HepG2 (cell line): ENCODE measurements around the gene FBXL7. TPM values are rescaled to one million over a fixed set of nuclear protein-coding genes. Genes with fewer than 3 reads are reported as not detected.
A peak's percentile ranks its signal among the peaks of the same experiment; 100 is the strongest.

Experiments used
- ATAC-seq: fragments of 200-7000 bp; cut with Tn5 transposase; 3 replicates; pipeline ENCODE4 v1.9.1; 2020; ENCODE audit warnings: mild to moderate bottlenecking, moderate library complexity
- BruUV-seq: library from RNA; stranded (reverse); fragments of 400-500 nt; replicated peaks from 2 replicates; lab custom pipeline; 2021; lab: Mats Ljungman, UMichigan
- CTCF ChIA-PET: fragments of 300-600 bp; formaldehyde crosslinking; extraction: SDS; loops from one replicate; lab custom pipeline; 2021; ENCODE audit warnings: low total read pairs, inconsistent platforms, low intra/inter-chr PET ratio; lab: Yijun Ruan, JAX
- POLR2A ChIA-PET: fragments of 350-600 bp; sonication (Branson Sonifier 250); formaldehyde crosslinking; loops from one replicate; lab custom pipeline; 2020; ENCODE audit warnings: antibody characterized with exemption, inconsistent platforms; lab: Yijun Ruan, JAX
- DNase-seq: peaks from one replicate; pipeline ENCODE4 v3.0.0-alpha.2; 2015; ENCODE audit warnings: low spot score
- FAIRE-seq: peaks from 3 replicates; lab custom pipeline; 2011; peaks lifted over from hg19 to GRCh38; lab: Jason Lieb, UNC
- H2AFZ ChIP-seq: one replicate; pipeline ENCODE4 v1.6.1; 2011; ENCODE audit warnings: low read length, inconsistent platforms
- H3K27ac ChIP-seq: fragments of 300-600 bp; 3 replicates; pipeline ENCODE4 v1.8.0; 2011; ENCODE audit warnings: mixed run types, mild to moderate bottlenecking, mixed read lengths, low read length, inconsistent platforms; ENCODE audit not compliant: insufficient read depth; ENCODE audit errors: extremely low read length
- H3K27me3 ChIP-seq, 2 experiments: fragments of 200-600 bp in 1 of 2; 2 replicates in 1 of 2; 3 replicates in 1 of 2; pipeline versions ENCODE4 v1.6.0 to v1.8.0; 2011; ENCODE audit warnings: low read length in 2 of 2, mild to moderate bottlenecking in 2 of 2, moderate library complexity in 2 of 2, inconsistent platforms in 1 of 2; ENCODE audit not compliant: insufficient read depth in 2 of 2, control insufficient read depth in 1 of 2
- H3K36me3 ChIP-seq, 2 experiments: fragments of 200-600 bp in 1 of 2; replicated peaks in 1 of 2; 2 replicates in 1 of 2; 3 replicates in 1 of 2; pipeline versions ENCODE4 v1.5.1 to v1.8.0; 2011; ENCODE audit warnings: low read length in 2 of 2, inconsistent platforms in 1 of 2; ENCODE audit not compliant: insufficient read depth in 2 of 2, control insufficient read depth in 1 of 2
- H3K4me1 ChIP-seq: 2 replicates; pipeline ENCODE4 v1.5.1; 2012; ENCODE audit warnings: low read length, inconsistent platforms; ENCODE audit not compliant: insufficient read depth
- H3K4me2 ChIP-seq: 2 replicates; pipeline ENCODE4 v1.6.0; 2011; ENCODE audit warnings: low read depth, low read length, inconsistent platforms
- H3K4me3 ChIP-seq, 3 experiments: fragments of 200-600 bp in 1 of 3; sonication (generic), shearing (Covaris generic) in 1 of 3; replicated peaks in 1 of 3; 2 replicates each; pipeline ENCODE4 v1.5.1; 2011 to 2016; ENCODE audit warnings: low read length in 3 of 3, inconsistent platforms in 2 of 3, low read depth in 2 of 3, mild to moderate bottlenecking in 2 of 3, control low read depth in 1 of 3, mixed read lengths in 1 of 3; ENCODE audit not compliant: insufficient read depth in 1 of 3
- H3K79me2 ChIP-seq: one replicate; pipeline ENCODE4 v1.6.1; 2011; ENCODE audit warnings: low read length, inconsistent platforms; ENCODE audit not compliant: insufficient read depth
- H3K9ac ChIP-seq: 2 replicates; pipeline ENCODE4 v1.6.0; 2011; ENCODE audit warnings: mild to moderate bottlenecking, low read depth, low read length, inconsistent platforms; ENCODE audit not compliant: insufficient read depth
- H3K9me3 ChIP-seq: 2 replicates; pipeline ENCODE4 v1.5.1; 2012; ENCODE audit warnings: mild to moderate bottlenecking, low read length
- H4K20me1 ChIP-seq: 2 replicates; pipeline ENCODE4 v1.6.0; 2011; ENCODE audit warnings: inconsistent platforms, mild to moderate bottlenecking, low read length, moderate library complexity; ENCODE audit not compliant: insufficient read depth
- KDM1A ChIP-seq: IDR thresholded peaks from 2 replicates; pipeline ENCODE4 v1.6.1; 2016; ENCODE audit warnings: missing compliant biosample characterization
- LCORL ChIP-seq, 2 experiments: fragments of 450-650 bp in 1 of 2; sonication (generic) in 1 of 2; formaldehyde crosslinking in 1 of 2; IDR thresholded peaks; 2 replicates each; pipeline versions ENCODE4 v1.5.0 to v1.6.1; 2017 to 2020; ENCODE audit warnings: antibody characterized with exemption in 1 of 2, missing genetic modification reagents in 1 of 2
- MYC ChIP-seq: sonication (generic); formaldehyde crosslinking; IDR thresholded peaks from 2 replicates; pipeline ENCODE4 v1.9.0; 2021; ENCODE audit warnings: missing genetic modification reagents, borderline replicate concordance
- POLR2AphosphoS5 ChIP-seq: IDR thresholded peaks from 2 replicates; pipeline ENCODE4 v1.6.1; 2012; ENCODE audit warnings: low read depth, low read length
- PRMT3 ChIP-seq: sonication (generic); formaldehyde crosslinking; IDR thresholded peaks from 2 replicates; pipeline ENCODE4 v1.8.1; 2022; ENCODE audit warnings: low read depth, mild to moderate bottlenecking, moderate library complexity, missing genetic modification reagents, borderline replicate concordance
- RAD21 ChIP-seq: fragments of 450-650 bp; formaldehyde crosslinking; IDR thresholded peaks from 2 replicates; pipeline ENCODE4 v1.5.0; 2020; ENCODE audit warnings: mild to moderate bottlenecking
- TEF ChIP-seq: sonication (generic); formaldehyde crosslinking; IDR thresholded peaks from 2 replicates; pipeline ENCODE4 v1.5.0; 2020; ENCODE audit warnings: missing genetic modification reagents
- ZNF549 ChIP-seq: sonication (generic); formaldehyde crosslinking; IDR thresholded peaks from 2 replicates; pipeline ENCODE4 v1.5.0; 2020; ENCODE audit warnings: missing genetic modification reagents
- WGBS: methylation state at CpG from one replicate; pipeline ENCODE4 v1.1.6; 2017; ENCODE audit warnings: low lambda C conversion rate; 5-methylcytosine and 5-hydroxymethylcytosine counted together
- in situ Hi-C: cut with HindIII; loops from 2 replicates; pipeline ENCODE4 v1.10.0; 2017; ENCODE audit warnings: low pct_unique_long_range_greater_than_20kb; ENCODE audit not compliant: extremely low pct_ligation_motif_present
- intact Hi-C: fragments of 100-400 bp; cut with micrococcal nuclease; formaldehyde crosslinking; loops from one replicate; pipeline ENCODE4 v1.10.0; 2022; ENCODE audit not compliant: unreplicated experiment
- polyA plus RNA-seq, 8 experiments: library from polyadenylated mRNA; depleted of rRNA in 3 of 8; stranded (reverse) in 7 of 8; unstranded in 1 of 8; fragments of >200 nt; fragmentation: Illumina TruSeq in 4 of 8; extraction: Trizol in 4 of 8; gene quantifications; 2 replicates each; pipeline versions ENCODE4 v1.2.1 to v1.2.3, GENCODE V29; 2011 to 2016; ENCODE audit warnings: low read depth in 4 of 8, missing spikeins in 1 of 8, mixed read lengths in 1 of 8; ENCODE audit not compliant: insufficient read depth in 1 of 8
- total RNA-seq, 5 experiments: library from RNA; depleted of rRNA; stranded (reverse); fragments of >200 nt; fragmentation: Illumina TruSeq; extraction: Trizol; gene quantifications; 2 replicates each; pipeline ENCODE4 v1.2.3, GENCODE V29; 2016; ENCODE audit warnings: low read depth in 1 of 5
- TF ChIP-seq, protein P1 (sequence below): sonication (generic); formaldehyde crosslinking; IDR thresholded peaks from 2 replicates; pipeline ENCODE4 v1.4.0; 2020; ENCODE audit warnings: missing genetic modification reagents, borderline replicate concordance
- TF ChIP-seq, protein P2 (sequence below): sonication (generic); formaldehyde crosslinking; IDR thresholded peaks from 2 replicates; pipeline ENCODE4 v1.8.0; 2022; ENCODE audit warnings: mild to moderate bottlenecking, missing genetic modification reagents, borderline replicate concordance

The FBXL7 gene
- total and polyA plus RNA-seq, 2 of the 13 experiments (the other 11 are each of a cell fraction or from before 2014, with no cell fraction given): 0.07 TPM; not detected in 1

GRCh38 chr5:15483351-15484097, 16.5 kb upstream of the FBXL7 start:
- Histone ChIP-seq H3K27ac (no peak overlapping the region), H3K9me3 (no peaks in the 10 kb centered on the region), H3K4me3 (no peak overlapping the region), H3K79me2 (no peaks in the 10 kb centered on the region), H3K27me3 (no peaks in the 10 kb centered on the region), H3K4me2 (no peak overlapping the region), H3K4me1 (no peaks in the 10 kb centered on the region), H3K9ac (no peak overlapping the region), H4K20me1 (no peaks in the 10 kb centered on the region), H3K36me3 (no peaks in the 10 kb centered on the region), H2AFZ (no peak overlapping the region)
- FAIRE-seq: no peak
- TF ChIP-seq LCORL (IDR thresholded peaks at IDR 0.05) (peak; percentile 60), LCORL (CRISPR knock-in tag; IDR thresholded peaks at IDR 0.05) (no peak), ZNF549 (CRISPR knock-in tag) (no peak), KDM1A (no peak), TEF (CRISPR knock-in tag) (no peak)
- TF ChIP-seq, protein P1, sequence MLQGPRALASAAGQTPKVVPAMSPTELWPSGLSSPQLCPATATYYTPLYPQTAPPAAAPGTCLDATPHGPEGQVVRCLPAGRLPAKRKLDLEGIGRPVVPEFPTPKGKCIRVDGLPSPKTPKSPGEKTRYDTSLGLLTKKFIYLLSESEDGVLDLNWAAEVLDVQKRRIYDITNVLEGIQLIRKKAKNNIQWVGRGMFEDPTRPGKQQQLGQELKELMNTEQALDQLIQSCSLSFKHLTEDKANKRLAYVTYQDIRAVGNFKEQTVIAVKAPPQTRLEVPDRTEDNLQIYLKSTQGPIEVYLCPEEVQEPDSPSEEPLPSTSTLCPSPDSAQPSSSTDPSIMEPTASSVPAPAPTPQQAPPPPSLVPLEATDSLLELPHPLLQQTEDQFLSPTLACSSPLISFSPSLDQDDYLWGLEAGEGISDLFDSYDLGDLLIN: no peak
- BruUV-seq: no TSS peak
- POLR2A ChIA-PET: no interaction called here
- intact Hi-C loops (no loop called here), in situ Hi-C loops (no loop called here)
- CTCF ChIA-PET: no interaction called here
- no peak for ATAC-seq
- DNase-seq: no peak
- 3% methylated on average over 4 of the region's 4 CpGs for WGBS

DNA sequence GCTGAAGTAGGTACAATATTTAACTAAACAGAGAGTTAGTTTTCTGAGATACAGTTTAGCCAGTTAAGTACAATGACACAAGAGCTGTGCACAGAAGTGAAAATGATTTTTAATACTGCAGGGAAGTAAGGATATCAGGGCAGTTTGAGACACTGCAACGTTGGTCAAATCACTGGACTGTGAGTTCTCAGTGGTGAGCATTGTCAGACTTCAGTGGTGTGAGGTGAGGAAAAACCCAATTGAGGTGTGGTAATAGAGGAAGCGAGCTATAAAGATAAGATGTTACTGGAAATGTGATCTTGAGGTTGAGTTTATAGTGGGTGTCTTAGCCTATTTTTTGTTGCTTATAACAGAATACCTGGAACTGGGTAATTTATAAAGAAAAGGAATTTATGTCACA, 12.8 kb upstream of the FBXL7 start:
- in situ Hi-C loops (no loop called here), intact Hi-C loops (no loop called here)
- whole genome bisulfite sequencing: 2% methylated on average over 2 of the region's 2 CpGs
- H3K4me1 ChIP-seq: no peaks in the 10 kb centered on the region
- no peak overlapping the region for H3K4me2 ChIP-seq
- CTCF ChIA-PET: no interaction called here
- no TSS peak for BruUV-seq
- H3K27ac ChIP-seq: no peak overlapping the region
- DNase-seq (no peak), ATAC-seq (no peak), FAIRE-seq (no peak)
- no peaks in the 10 kb centered on the region for H4K20me1 ChIP-seq
- H3K9ac ChIP-seq: no peak overlapping the region
- POLR2A ChIA-PET: no interaction called here
- no peaks in the 10 kb centered on the region for H3K36me3 ChIP-seq
- H3K27me3 ChIP-seq: no peaks in the 10 kb centered on the region
- H3K79me2 ChIP-seq: no peaks in the 10 kb centered on the region
- H3K4me3 ChIP-seq: no peak overlapping the region
- H3K9me3 ChIP-seq: no peaks in the 10 kb centered on the region
- no peak overlapping the region for H2AFZ ChIP-seq
- TF ChIP-seq RAD21 (CRISPR knock-in tag): no peak
- TF ChIP-seq POLR2AphosphoS5: no peak
- no peak for TF ChIP-seq MYC (CRISPR knock-in tag)
- no peak for TF ChIP-seq PRMT3 (CRISPR knock-in tag)
- TF ChIP-seq, protein P2, sequence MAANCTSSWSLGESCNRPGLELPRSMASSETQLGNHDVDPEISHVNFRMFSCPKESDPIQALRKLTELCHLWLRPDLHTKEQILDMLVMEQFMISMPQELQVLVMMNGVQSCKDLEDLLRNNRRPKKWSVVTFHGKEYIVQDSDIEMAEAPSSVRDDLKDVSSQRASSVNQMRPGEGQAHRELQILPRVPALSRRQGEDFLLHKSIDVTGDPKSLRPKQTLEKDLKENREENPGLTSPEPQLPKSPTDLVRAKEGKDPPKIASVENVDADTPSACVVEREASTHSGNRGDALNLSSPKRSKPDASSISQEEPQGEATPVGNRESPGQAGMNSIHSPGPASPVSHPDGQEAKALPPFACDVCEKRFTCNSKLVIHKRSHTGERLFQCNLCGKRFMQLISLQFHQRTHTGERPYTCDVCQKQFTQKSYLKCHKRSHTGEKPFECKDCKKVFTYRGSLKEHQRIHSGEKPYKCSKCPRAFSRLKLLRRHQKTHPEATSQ (CRISPR knock-in tag): no peak
